OCI-LY3 (cell line): ENCODE data around the gene AGAP1.

Experiments
- H2AFZ ChIP-seq: fragments of 200-600, 300-600 bp; shearing (Covaris generic); 2 replicates; pipeline ENCODE4 v1.6.0; 2014; ENCODE audit warnings: antibody characterized with exemption, low read depth, low read length
- H3K27ac ChIP-seq: fragments of 200-600, 300-600 bp; sonication (generic); 2 replicates; pipeline ENCODE4 v1.5.1; 2014; ENCODE audit warnings: mild to moderate bottlenecking, low read length, moderate library complexity, mixed read lengths
- H3K27me3 ChIP-seq: fragments of 200-600, 300-600 bp; sonication (generic); 2 replicates; pipeline ENCODE4 v1.6.1; 2014; ENCODE audit warnings: low read depth, low read length, mixed read lengths
- H3K36me3 ChIP-seq: fragments of 200-600, 300-600 bp; sonication (generic); replicated peaks from 2 replicates; pipeline ENCODE3; 2014; ENCODE audit warnings: low read depth, low read length, mixed read lengths
- H3K4me1 ChIP-seq: fragments of 300-600, 200-600 bp; sonication (generic); 2 replicates; pipeline ENCODE4 v1.6.1; 2014; ENCODE audit warnings: low read length, mixed read lengths
- H3K4me2 ChIP-seq: fragments of 200-600, 300-600 bp; sonication (generic); 2 replicates; pipeline ENCODE4 v1.6.1; 2014; ENCODE audit warnings: low read length, mixed read lengths
- H3K4me3 ChIP-seq: fragments of 300-600, 200-600 bp; sonication (generic); 2 replicates; pipeline ENCODE4 v1.5.1; 2014; ENCODE audit warnings: antibody characterized with exemption, mild to moderate bottlenecking, low read length, moderate library complexity
- H3K79me2 ChIP-seq: fragments of 300-600, 200-600 bp; shearing (Covaris generic); 2 replicates; pipeline ENCODE4 v1.6.1; 2014; ENCODE audit warnings: mild to moderate bottlenecking, low read length, mixed read lengths
- H3K9ac ChIP-seq: fragments of 300-600, 200-600 bp; shearing (Covaris generic); 2 replicates; pipeline ENCODE4 v1.6.0; 2014; ENCODE audit warnings: mild to moderate bottlenecking, low read length, moderate library complexity
- H3K9me3 ChIP-seq: fragments of 200-600, 300-600 bp; shearing (Covaris generic); 2 replicates; pipeline ENCODE4 v1.6.1; 2014; ENCODE audit warnings: low read length, mixed read lengths; ENCODE audit not compliant: insufficient read depth
- H4K20me1 ChIP-seq: fragments of 200-600, 300-600 bp; sonication (generic); 2 replicates; pipeline ENCODE4 v1.6.1; 2016; ENCODE audit warnings: low read length, mixed read lengths; ENCODE audit not compliant: insufficient read depth
- CTCF ChIP-seq: fragments of 200-600, 300-600 bp; sonication (generic); IDR thresholded peaks from 2 replicates; pipeline ENCODE4 v1.5.1; 2014; ENCODE audit warnings: antibody characterized with exemption, low read length, low read depth
- EZH2phosphoT487 ChIP-seq: fragments of 200-600 bp; shearing (Covaris generic); IDR thresholded peaks from 2 replicates; pipeline ENCODE4 v1.6.1; 2018; ENCODE audit warnings: antibody characterized with exemption, mixed run types, low read depth

The AGAP1 gene

GRCh38 chr2:235570966-235571692 lies 77.3 kb downstream of the AGAP1 start:
- no peak overlapping the region for H3K9ac ChIP-seq
- no peak overlapping the region for H2AFZ ChIP-seq
- H3K27me3 ChIP-seq = no peaks in the 10 kb centered on the region
- no peak overlapping the region for H3K27ac ChIP-seq
- H3K4me2 ChIP-seq = no peak overlapping the region
- H3K4me1 ChIP-seq = no peaks in the 10 kb centered on the region
- no peaks in the 10 kb centered on the region for H4K20me1 ChIP-seq
- no peaks in the 10 kb centered on the region for H3K36me3 ChIP-seq
- no peaks in the 10 kb centered on the region for H3K79me2 ChIP-seq
- no peaks in the 10 kb centered on the region for H3K9me3 ChIP-seq
- no peak overlapping the region for H3K4me3 ChIP-seq
- TF ChIP-seq EZH2phosphoT487 (no peak), CTCF (no peak)

DNA sequence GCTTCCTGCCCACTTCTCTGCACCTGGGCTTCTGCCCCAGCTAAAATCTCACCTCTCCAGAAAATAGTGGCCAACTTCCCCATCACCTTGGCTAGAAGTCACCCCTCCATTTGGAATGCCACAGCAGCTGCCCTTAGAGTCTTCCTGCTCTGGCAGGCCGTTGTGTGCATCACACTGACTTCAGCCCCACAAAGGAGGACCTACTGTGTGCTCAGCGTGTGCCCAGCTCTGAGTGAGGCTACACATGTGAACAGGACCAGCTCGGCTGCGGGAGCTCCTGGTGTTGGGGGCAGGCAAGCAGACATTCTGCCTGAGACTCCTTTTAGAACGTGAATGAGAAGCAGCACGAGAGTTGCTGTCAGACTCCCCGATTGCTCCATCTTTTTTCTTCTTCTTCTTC lies 78.7 kb downstream of the AGAP1 start:
- TF ChIP-seq EZH2phosphoT487 (no peak), CTCF (no peak)
- Histone ChIP-seq H3K9me3 (no peaks in the 10 kb centered on the region), H2AFZ (no peak overlapping the region), H3K4me1 (no peaks in the 10 kb centered on the region), H3K27ac (no peak overlapping the region), H3K4me2 (no peak overlapping the region), H3K36me3 (no peaks in the 10 kb centered on the region), H3K79me2 (no peaks in the 10 kb centered on the region), H3K9ac (no peak overlapping the region), H3K4me3 (no peak overlapping the region), H4K20me1 (no peaks in the 10 kb centered on the region), H3K27me3 (no peaks in the 10 kb centered on the region)

GRCh38 chr2:235573331-235574221 lies 79.7 kb downstream of the AGAP1 start:
- no peaks in the 10 kb centered on the region for H4K20me1 ChIP-seq
- no peak overlapping the region for H3K4me2 ChIP-seq
- H3K4me3 ChIP-seq = no peak overlapping the region
- no peak overlapping the region for H2AFZ ChIP-seq
- no peak overlapping the region for H3K27ac ChIP-seq
- H3K27me3 ChIP-seq = no peaks in the 10 kb centered on the region
- no peaks in the 10 kb centered on the region for H3K9me3 ChIP-seq
- no peaks in the 10 kb centered on the region for H3K79me2 ChIP-seq
- TF ChIP-seq CTCF = no peak
- TF ChIP-seq EZH2phosphoT487 = no peak
- H3K9ac ChIP-seq = no peak overlapping the region
- H3K4me1 ChIP-seq = no peaks in the 10 kb centered on the region
- H3K36me3 ChIP-seq = no peaks in the 10 kb centered on the region

DNA sequence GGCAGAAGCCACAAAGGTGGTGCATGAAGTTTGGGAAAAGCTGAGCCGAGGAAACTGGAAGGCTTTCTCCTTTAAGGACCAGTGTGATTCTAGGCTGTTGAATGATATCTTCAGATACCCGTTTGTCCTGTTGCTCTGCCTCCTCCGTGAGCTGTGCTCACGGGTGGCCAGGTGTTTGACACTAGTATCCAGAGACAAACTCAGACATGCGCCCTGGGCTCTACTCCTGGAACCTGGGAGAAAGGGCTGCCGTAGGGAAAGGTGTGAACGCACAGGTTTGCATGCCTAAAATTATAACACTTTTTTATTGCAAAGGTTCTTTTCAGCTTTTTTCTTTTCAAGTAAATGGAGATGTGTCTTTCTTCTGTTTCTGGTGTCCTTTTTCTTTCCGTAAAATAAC lies 81.6 kb downstream of the AGAP1 start:
- Histone ChIP-seq H3K36me3 (no peaks in the 10 kb centered on the region), H3K79me2 (no peaks in the 10 kb centered on the region), H3K9me3 (no peaks in the 10 kb centered on the region), H2AFZ (no peak overlapping the region), H3K27ac (no peak overlapping the region), H3K27me3 (no peaks in the 10 kb centered on the region), H3K4me3 (no peak overlapping the region), H3K9ac (no peak overlapping the region), H4K20me1 (no peaks in the 10 kb centered on the region), H3K4me2 (no peak overlapping the region), H3K4me1 (no peaks in the 10 kb centered on the region)
- TF ChIP-seq EZH2phosphoT487 = no peak
- no peak for TF ChIP-seq CTCF
